Peyer's patch (tissue), 4 donors: ENCODE measurements around the gene SPHK1. TPM values are rescaled to one million over a fixed set of nuclear protein-coding genes. Genes with fewer than 3 reads are reported as not detected.

Experiments
- DNase-seq, 3 donors: peaks; one replicate each; pipeline ENCODE4 v3.0.0-alpha.2; 2017 to 2019
- H3K27ac ChIP-seq, 4 donors: fragments of 200-600 bp; sonication (generic); one replicate each; pipeline ENCODE4 v1.5.1; 2016 to 2019
- H3K27me3 ChIP-seq, 2 donors: fragments of 200-600 bp; sonication (generic); one replicate each; pipeline ENCODE4 v1.5.1; 2019
- H3K36me3 ChIP-seq, 3 donors: fragments of 200-600 bp; sonication (generic); one replicate each; pipeline ENCODE4 v1.5.1; 2016 to 2019
- H3K4me1 ChIP-seq, 4 donors: fragments of 200-600 bp; sonication (generic); one replicate each; pipeline ENCODE4 v1.5.1; 2016 to 2019
- H3K4me3 ChIP-seq, 4 donors: fragments of 200-600 bp; sonication (generic); 1 replicate in 3 of 4; 2 replicates in 1 of 4; pipeline ENCODE4 v1.5.1; 2016 to 2019; ENCODE audit warnings: mild to moderate bottlenecking in 1 of 4
- H3K9me3 ChIP-seq, 4 donors: fragments of 200-600 bp; sonication (generic); one replicate each; pipeline ENCODE4 v1.5.1; 2016 to 2019; ENCODE audit warnings: mild to moderate bottlenecking in 1 of 4
- CTCF ChIP-seq, 6 experiments: fragments of 450-650 bp in 4 of 6; fragments of 200-600 bp in 2 of 6; sonication (generic) in 1 of 6; IDR thresholded peaks; one replicate each; pipeline ENCODE4 v1.5.1; 2017 to 2019; ENCODE audit warnings: antibody characterized with exemption in 6 of 6, mild to moderate bottlenecking in 3 of 6, moderate library complexity in 1 of 6
- POLR2A ChIP-seq, 2 donors: fragments of 450-650 bp; IDR thresholded peaks; one replicate each; pipeline ENCODE4 v1.5.1; 2017; ENCODE audit warnings: antibody characterized with exemption in 2 of 2, mild to moderate bottlenecking in 2 of 2, moderate library complexity in 2 of 2
- total RNA-seq, 4 donors: library from RNA; depleted of rRNA; stranded (reverse); fragments of >200 nt; gene quantifications; one replicate each; pipeline ENCODE4 v1.1.0, GENCODE V29; 2016

Gene SPHK1
- total RNA-seq, 4 donors from 2014 or later: 0.53 to 5.9 (median 3.8) TPM

- Histone ChIP-seq H3K36me3 (no peaks in the 10 kb centered on the region), H3K27ac (no peak overlapping the region), H3K27me3 (no peaks in the 10 kb centered on the region), H3K9me3 (no peaks in the 10 kb centered on the region), H3K4me1 (peaks cover 0 to 9% (median 5%) of the 10 kb centered on the region in 4 donors), H3K4me3 (no peak overlapping the region)
- TF ChIP-seq CTCF (IDR thresholded peaks at IDR 0.05): no peak
- no peak for TF ChIP-seq POLR2A (IDR thresholded peaks at IDR 0.05)
- peak in 1 of 3 donors; percentile 7 for DNase-seq
Measured at GRCh38 chr17:76422860-76423259, 38.5 kb downstream of the SPHK1 start.

GRCh38 chr17:76426853-76427252 lies 42.4 kb downstream of the SPHK1 start:
- Histone ChIP-seq H3K4me3 (no peak overlapping the region), H3K27ac (no peak overlapping the region)
- DNase-seq: no peak

GRCh38 chr17:76427501-76428231 lies 43.3 kb downstream of the SPHK1 start:
- no peaks in the 10 kb centered on the region for H3K9me3 ChIP-seq
- peak overlapping the region in 1 of 4 donors; percentile 44 for H3K27ac ChIP-seq
- H3K4me3 ChIP-seq: no peak overlapping the region
- TF ChIP-seq CTCF (IDR thresholded peaks at IDR 0.05): no peak
- no peak for TF ChIP-seq POLR2A (IDR thresholded peaks at IDR 0.05)
- no peaks in the 10 kb centered on the region for H3K27me3 ChIP-seq
- H3K4me1 ChIP-seq: peaks cover 0 to 10% (median 2%) of the 10 kb centered on the region in 4 donors
- DNase-seq: peak in 2 of 3 donors; percentile 5 to 48
- no peaks in the 10 kb centered on the region for H3K36me3 ChIP-seq

More at GRCh38 chr17:76426853-76427252, 42.4 kb downstream of the SPHK1 start:
- H3K9me3 ChIP-seq: no peaks in the 10 kb centered on the region
- TF ChIP-seq CTCF (IDR thresholded peaks at IDR 0.05): no peak
- no peak for TF ChIP-seq POLR2A (IDR thresholded peaks at IDR 0.05)
- H3K36me3 ChIP-seq: no peaks in the 10 kb centered on the region
- H3K4me1 ChIP-seq: peaks cover 0 to 10% (median 2%) of the 10 kb centered on the region in 4 donors
- no peaks in the 10 kb centered on the region for H3K27me3 ChIP-seq

- Histone ChIP-seq H3K27me3 (no peaks in the 10 kb centered on the region), H3K9me3 (no peaks in the 10 kb centered on the region), H3K4me3 (no peak overlapping the region), H3K27ac (peak overlapping the region in 1 of 4 donors; percentile 44), H3K36me3 (no peaks in the 10 kb centered on the region), H3K4me1 (peaks cover 0 to 10% (median 2%) of the 10 kb centered on the region in 4 donors)
- no peak for TF ChIP-seq CTCF (IDR thresholded peaks at IDR 0.05)
- TF ChIP-seq POLR2A (IDR thresholded peaks at IDR 0.05): no peak
- no peak for DNase-seq
Measured at GRCh38 chr17:76428511-76428910, 44.1 kb downstream of the SPHK1 start.

GRCh38 chr17:76431509-76431908 lies 47.1 kb downstream of the SPHK1 start:
- Histone ChIP-seq H3K4me1 (peaks cover 0 to 10% (median 2%) of the 10 kb centered on the region in 4 donors), H3K27ac (no peak overlapping the region), H3K9me3 (no peaks in the 10 kb centered on the region), H3K36me3 (peaks cover 0 to 5% (median 0%) of the 10 kb centered on the region in 3 donors), H3K27me3 (no peaks in the 10 kb centered on the region), H3K4me3 (no peak overlapping the region)
- TF ChIP-seq POLR2A (IDR thresholded peaks at IDR 0.05) (no peak), CTCF (IDR thresholded peaks at IDR 0.05) (no peak)
- DNase-seq: no peak
